Measurements from ENCODE around the gene PIP5K1B. TPM values are rescaled to one million over a fixed set of nuclear protein-coding genes. Genes with fewer than 3 reads are reported as not detected.

Gene PIP5K1B
- total RNA-seq, 1 experiment from 2014 or later: 0.36 TPM

DNA sequence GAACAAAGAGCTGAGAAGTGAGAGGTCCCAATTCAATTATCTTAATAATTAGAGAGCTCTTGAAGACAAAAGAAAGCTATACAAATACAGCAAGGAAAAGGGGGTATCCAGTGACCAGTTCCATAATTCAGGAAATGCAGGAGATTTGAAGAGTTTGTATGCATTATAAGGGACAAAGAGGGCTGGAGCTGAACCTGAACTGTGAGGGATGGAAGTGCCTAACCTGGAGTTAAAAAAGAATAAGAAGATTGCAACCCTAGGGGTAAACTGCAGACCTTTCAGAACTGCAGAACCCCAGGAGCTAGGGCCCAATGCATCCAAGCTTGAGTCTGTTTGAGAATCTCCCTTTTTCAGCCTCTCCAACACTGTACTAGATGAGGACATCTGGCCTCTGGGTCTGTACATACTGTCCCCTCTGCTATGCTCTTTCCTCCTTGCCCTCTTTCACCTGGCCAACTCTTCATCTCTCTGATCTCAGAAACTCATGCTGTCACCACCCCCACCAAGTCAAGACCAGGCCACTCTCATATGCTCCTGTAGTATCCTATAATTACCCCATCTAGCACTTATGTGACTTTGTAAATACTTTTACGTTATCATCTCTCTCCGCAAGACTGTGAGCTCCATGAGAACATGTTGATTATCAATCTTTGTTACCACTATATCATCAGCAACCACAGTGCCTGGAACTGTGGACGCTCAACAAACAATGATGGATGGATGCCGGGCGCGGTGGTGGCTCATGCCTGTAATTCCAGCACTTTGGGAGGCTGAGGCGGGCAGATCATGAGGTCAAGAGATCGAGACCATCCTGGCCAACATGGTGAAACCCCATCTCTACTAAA, 315.5 kb downstream of the PIP5K1B start:
- Histone ChIP-seq H3K27ac (no peak overlapping the region), H3K9me3 (replicated peaks) (no peaks in the 10 kb centered on the region), H3K36me3 (no peaks in the 10 kb centered on the region), H3K4me1 (no peaks in the 10 kb centered on the region), H3K27me3 (no peaks in the 10 kb centered on the region; the same call in 1 of the 2 replicates), H3K4me3 (no peak overlapping the region)
- DNase-seq: no peak

DNA sequence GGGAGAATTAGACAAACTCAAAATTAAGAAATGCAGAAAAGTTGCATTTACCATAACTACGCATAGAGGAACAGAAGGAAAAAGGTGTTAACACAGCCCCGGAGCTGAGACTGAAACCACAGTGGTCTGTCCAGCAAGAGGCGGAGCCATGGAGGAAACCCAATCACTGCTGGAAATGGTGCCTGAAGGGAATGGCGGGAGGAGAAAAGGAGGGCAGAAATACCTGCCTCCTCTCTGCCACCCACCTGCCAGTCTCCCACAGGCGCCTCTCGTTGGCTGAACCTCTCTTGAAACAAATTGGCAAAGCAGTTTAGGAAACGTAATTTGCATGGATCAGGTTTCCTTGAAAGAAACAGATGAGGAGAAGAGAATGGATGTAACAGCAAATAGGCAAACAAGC, 318.6 kb downstream of the PIP5K1B start:
- Histone ChIP-seq H3K27me3 (no peaks in the 10 kb centered on the region; the same call in 1 of the 2 replicates), H3K9me3 (replicated peaks) (no peaks in the 10 kb centered on the region), H3K4me1 (no peaks in the 10 kb centered on the region), H3K4me3 (no peak overlapping the region), H3K36me3 (no peaks in the 10 kb centered on the region), H3K27ac (no peak overlapping the region)
- no peak for DNase-seq

- Histone ChIP-seq H3K27ac (no peak overlapping the region), H3K9me3 (replicated peaks) (no peaks in the 10 kb centered on the region), H3K4me3 (no peak overlapping the region), H3K27me3 (no peaks in the 10 kb centered on the region), H3K36me3 (no peaks in the 10 kb centered on the region), H3K4me1 (no peaks in the 10 kb centered on the region; the same call in 1 of the 2 replicates)
- DNase-seq: peak; percentile 39 to 81
Observed at GRCh38 chr9:69027355-69028097, 322.5 kb downstream of the PIP5K1B start.

DNA sequence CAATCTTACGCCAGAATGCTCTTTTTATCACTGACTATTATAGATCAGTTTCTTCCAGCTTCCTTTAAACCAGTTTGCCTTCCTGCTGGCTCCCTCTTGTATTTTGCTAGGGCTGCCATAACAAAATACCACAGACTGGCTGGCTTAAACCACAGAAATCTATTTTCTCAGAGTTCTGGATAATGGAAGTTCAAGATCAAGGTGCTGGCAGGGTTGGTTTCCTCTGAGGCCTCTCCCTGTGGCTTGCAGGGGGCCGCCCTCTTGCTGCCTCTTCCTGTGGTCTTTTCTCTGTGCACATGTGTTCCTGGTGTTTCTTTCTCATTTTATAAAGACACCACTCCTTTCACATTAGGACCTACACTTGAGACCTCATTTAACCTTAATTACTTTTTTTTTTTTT, 323.7 kb downstream of the PIP5K1B start:
- Histone ChIP-seq H3K4me3 (no peak overlapping the region), H3K9me3 (replicated peaks) (no peaks in the 10 kb centered on the region), H3K4me1 (no peaks in the 10 kb centered on the region; the same call in 1 of the 2 replicates), H3K36me3 (no peaks in the 10 kb centered on the region), H3K27ac (no peak overlapping the region), H3K27me3 (no peaks in the 10 kb centered on the region)
- no peak for DNase-seq

- Histone ChIP-seq H3K27me3 (no peaks in the 10 kb centered on the region), H3K9me3 (replicated peaks) (no peaks in the 10 kb centered on the region), H3K36me3 (no peaks in the 10 kb centered on the region), H3K27ac (no peak overlapping the region), H3K4me3 (no peak overlapping the region), H3K4me1 (no peaks in the 10 kb centered on the region; the same call in 1 of the 2 replicates)
- no peak for DNase-seq
Observed at GRCh38 chr9:69029535-69029934, 324.5 kb downstream of the PIP5K1B start.

DNA sequence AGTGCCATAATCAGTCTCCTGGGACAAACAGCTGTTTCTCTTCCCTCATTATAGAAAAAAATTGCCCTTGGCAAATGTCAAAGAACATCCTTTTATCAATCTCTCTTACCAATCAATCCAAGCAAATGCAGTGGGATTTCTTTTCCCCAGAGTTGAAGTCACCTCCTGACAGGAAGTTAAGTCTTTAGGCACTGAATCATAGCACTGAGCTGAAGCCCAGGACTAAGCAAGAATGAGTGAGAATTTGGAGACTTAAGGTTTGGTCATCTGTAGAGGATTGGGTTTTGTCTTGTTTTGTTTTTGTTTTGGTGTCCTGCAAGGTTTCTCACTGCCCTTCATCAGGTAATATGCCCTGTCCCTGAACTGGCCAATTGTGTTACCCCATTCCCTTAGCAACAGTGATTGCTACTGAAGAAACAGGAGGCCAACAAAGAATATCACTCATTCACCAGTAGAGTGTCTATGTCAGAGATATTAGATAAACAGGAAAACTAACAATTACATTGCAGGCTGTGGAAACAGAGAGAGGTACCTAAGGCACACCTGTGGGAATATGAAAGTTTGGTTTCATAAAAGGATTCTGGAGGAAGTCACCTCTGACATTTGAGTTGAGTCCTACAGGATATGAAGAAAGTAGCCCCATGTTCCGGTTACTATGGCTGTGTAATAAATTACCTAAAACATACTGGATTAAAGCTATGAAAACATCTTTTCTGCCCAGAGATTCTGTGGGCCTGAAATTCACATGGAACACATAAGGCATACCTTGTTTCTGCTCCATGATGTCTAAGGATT, 326.0 kb downstream of the PIP5K1B start:
- Histone ChIP-seq H3K27me3 (no peaks in the 10 kb centered on the region), H3K4me1 (no peaks in the 10 kb centered on the region; the same call in 1 of the 2 replicates), H3K27ac (no peak overlapping the region), H3K36me3 (no peaks in the 10 kb centered on the region), H3K9me3 (replicated peaks) (no peaks in the 10 kb centered on the region), H3K4me3 (no peak overlapping the region)
- no peak for DNase-seq

DNA sequence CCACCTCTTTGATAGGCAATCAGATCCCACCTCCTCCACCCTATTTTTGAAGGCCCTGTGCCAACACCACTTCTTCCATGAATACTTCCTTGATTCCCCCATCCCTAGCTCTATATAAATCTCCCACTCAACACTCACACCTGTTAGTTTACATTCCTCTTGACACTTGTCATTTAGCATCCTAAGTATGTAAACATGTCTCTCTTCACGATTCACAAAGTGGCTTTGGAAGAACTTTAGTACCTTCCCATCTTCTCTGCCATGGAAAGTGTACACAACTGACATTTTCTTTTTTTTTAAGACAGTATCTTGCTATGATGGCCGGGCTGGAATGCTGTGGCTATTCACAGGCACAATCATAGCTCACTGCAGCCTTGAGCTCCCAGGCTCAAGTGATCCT, 329.0 kb downstream of the PIP5K1B start:
- no peaks in the 10 kb centered on the region for H3K36me3 ChIP-seq
- no peak for DNase-seq
- H3K4me3 ChIP-seq: no peak overlapping the region
- no peaks in the 10 kb centered on the region for H3K27me3 ChIP-seq
- no peak overlapping the region for H3K27ac ChIP-seq
- H3K4me1 ChIP-seq: no peaks in the 10 kb centered on the region; the same call in 1 of the 2 replicates
- no peaks in the 10 kb centered on the region for H3K9me3 ChIP-seq (replicated peaks)

DNA sequence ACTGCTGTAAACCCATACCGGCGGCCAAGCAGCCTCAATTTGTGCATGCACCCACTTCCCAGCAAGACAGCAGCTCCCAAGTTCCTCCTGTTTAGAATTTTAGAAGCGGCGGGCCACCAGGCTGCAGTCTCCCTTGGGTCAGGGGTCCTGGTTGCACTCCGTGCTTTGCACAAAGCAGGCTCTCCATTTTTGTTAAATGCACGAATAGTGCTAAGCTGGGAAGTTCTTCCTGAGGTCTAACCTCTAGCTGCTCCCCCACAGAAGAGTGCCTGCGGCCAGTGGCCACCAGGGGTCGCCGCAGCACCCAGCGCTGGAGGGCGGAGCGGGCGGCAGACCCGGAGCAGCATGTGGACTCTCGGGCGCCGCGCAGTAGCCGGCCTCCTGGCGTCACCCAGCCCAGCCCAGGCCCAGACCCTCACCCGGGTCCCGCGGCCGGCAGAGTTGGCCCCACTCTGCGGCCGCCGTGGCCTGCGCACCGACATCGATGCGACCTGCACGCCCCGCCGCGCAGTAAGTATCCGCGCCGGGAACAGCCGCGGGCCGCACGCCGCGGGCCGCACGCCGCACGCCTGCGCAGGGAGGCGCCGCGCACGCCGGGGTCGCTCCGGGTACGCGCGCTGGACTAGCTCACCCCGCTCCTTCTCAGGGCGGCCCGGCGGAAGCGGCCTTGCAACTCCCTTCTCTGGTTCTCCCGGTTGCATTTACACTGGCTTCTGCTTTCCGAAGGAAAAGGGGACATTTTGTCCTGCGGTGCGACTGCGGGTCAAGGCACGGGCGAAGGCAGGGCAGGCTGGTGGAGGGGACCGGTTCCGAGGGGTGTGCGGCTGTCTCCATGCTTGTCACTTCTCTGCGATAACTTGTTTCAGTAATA, 330.6 kb downstream of the PIP5K1B start, which contains the start of gene FXN:
Gene FXN, plus strand, starts transcription at position 315 of the 871 bp plus-strand sequence. Its CDS starts 31 bp downstream, at position 346.
- H3K27me3 ChIP-seq: no peaks in the 10 kb centered on the region
- peak within 1 kb of the TSS; percentile 74 for H3K4me3 ChIP-seq
- H3K4me1 ChIP-seq: no peaks in the 10 kb centered on the region; the same call in 1 of the 2 replicates
- H3K9me3 ChIP-seq (replicated peaks): no peaks in the 10 kb centered on the region
- H3K36me3 ChIP-seq: 0 out of 2 replicates have a peak, but pooled peaks cover 2% of the 10 kb centered on the region
- H3K27ac ChIP-seq: peak within 1 kb of the TSS; percentile 54; the same call in 1 of the 2 replicates
- DNase-seq: peak; percentile 81 to 86

- no peaks in the 10 kb centered on the region for H3K4me1 ChIP-seq
- H3K36me3 ChIP-seq: 0 out of 2 replicates have a peak, but pooled peaks cover 2% of the 10 kb centered on the region
- H3K4me3 ChIP-seq: peak overlapping the region; percentile 74
- no peaks in the 10 kb centered on the region for H3K27me3 ChIP-seq
- no peak for DNase-seq
- peak overlapping the region; percentile 54; the same call in 1 of the 2 replicates for H3K27ac ChIP-seq
- H3K9me3 ChIP-seq (replicated peaks): no peaks in the 10 kb centered on the region
Observed at GRCh38 chr9:69036309-69036708, 331.3 kb downstream of the PIP5K1B start.

GRCh38 chr9:69036799-69037198, 331.8 kb downstream of the PIP5K1B start:
- no peak for DNase-seq
- Histone ChIP-seq H3K9me3 (replicated peaks) (no peaks in the 10 kb centered on the region), H3K36me3 (0 out of 2 replicates have a peak, but pooled peaks cover 2% of the 10 kb centered on the region), H3K4me3 (peak overlapping the region; percentile 74), H3K4me1 (no peaks in the 10 kb centered on the region), H3K27me3 (no peaks in the 10 kb centered on the region), H3K27ac (no peak overlapping the region)

DNA sequence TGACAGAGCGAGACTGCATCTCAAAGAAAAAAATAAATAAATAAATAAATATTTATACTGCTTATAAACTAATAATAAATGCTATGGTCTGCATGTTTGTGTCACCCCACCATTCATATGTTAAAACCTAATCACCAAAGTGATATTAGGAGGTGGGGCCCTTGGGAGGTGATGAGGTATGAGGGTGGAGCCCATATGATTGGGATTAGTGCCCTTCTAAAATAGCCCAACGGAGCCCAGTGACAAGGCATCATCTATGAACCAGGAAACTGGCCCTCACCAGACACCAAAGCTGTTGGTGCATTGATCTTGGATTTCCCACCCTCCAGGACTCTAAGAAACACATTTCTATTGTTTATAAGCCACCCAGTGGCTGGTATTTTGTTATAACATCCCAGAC, 335.6 kb downstream of the PIP5K1B start:
- Histone ChIP-seq H3K4me3 (no peak overlapping the region), H3K9me3 (replicated peaks) (no peaks in the 10 kb centered on the region), H3K36me3 (0 out of 2 replicates have a peak, but pooled peaks cover 2% of the 10 kb centered on the region), H3K27me3 (no peaks in the 10 kb centered on the region), H3K27ac (no peak overlapping the region), H3K4me1 (no peaks in the 10 kb centered on the region)
- DNase-seq: no peak

DNA sequence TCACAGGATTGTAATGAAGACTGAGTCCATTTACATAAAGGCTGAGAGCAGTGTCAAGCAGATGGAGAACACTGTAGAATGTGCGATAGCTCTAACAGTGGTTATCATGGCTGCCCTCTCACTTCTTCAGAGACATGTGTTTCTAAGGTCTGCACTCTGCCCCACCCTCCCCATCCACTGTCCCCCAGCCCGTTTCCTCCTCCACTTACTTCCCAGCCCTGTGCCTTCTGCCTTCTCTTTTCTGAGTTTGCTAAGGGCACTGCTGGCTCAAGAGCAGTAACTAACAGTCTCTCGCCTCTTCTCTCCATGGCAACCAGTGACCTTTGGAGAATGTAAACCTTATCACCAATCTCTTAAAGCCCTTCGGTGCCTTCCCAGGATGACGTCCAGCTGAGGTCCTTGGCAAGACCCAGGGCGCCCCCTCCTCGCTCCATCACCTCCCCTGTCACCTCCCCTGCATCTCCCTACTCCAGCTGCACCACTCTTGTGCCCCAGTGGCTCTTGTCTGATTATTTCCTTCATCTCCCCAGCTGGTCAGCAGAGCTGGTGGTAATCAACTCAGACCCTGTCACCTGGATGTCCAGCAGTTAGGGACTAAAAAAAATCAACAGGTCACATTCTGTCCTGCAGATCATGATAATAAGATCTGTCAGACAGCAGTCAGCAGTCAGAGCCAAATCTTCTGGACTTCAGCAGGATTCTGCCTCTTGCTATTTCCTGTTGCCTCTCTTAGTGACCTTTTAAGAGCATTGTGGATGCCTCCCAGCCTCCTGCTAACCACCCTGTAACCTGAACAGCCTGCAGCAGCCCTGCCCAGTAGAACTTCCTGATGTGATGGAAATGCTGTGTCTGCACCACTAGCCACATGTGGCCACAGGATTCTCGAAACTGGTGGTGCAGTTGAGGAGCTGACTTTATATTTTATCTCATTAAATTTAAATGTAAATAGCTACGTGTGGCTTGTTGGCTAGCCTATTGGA, 339.5 kb downstream of the PIP5K1B start:
- H3K27ac ChIP-seq: no peak overlapping the region
- H3K9me3 ChIP-seq (replicated peaks): no peaks in the 10 kb centered on the region
- H3K27me3 ChIP-seq: no peaks in the 10 kb centered on the region
- H3K36me3 ChIP-seq: peaks cover 9% of the 10 kb centered on the region
- no peak overlapping the region for H3K4me3 ChIP-seq
- no peak for DNase-seq
- no peaks in the 10 kb centered on the region for H3K4me1 ChIP-seq

- no peak for DNase-seq
- H3K4me3 ChIP-seq: no peak overlapping the region
- no peaks in the 10 kb centered on the region for H3K27me3 ChIP-seq
- H3K4me1 ChIP-seq: no peaks in the 10 kb centered on the region
- no peak overlapping the region for H3K27ac ChIP-seq
- peaks cover 7% of the 10 kb centered on the region for H3K36me3 ChIP-seq
- no peaks in the 10 kb centered on the region for H3K9me3 ChIP-seq (replicated peaks)
Observed at GRCh38 chr9:69045821-69046220, 340.8 kb downstream of the PIP5K1B start.
